Esophagus squamous epithelium (tissue), 4 donors: Measurements from ENCODE around the gene ADAM20.

ENCODE experiments used
- POLR2A ChIP-seq, 4 donors: fragments of 450-650 bp; IDR thresholded peaks; one replicate each; pipeline ENCODE4 v1.6.1; 2017; ENCODE audit warnings: antibody characterized with exemption in 4 of 4, mild to moderate bottlenecking in 4 of 4, moderate library complexity in 3 of 4
- TF ChIP-seq, protein P1 (sequence below), 6 experiments: fragments of 450-650 bp in 4 of 6; fragments of 200-600 bp in 2 of 6; sonication (generic) in 2 of 6; IDR thresholded peaks; one replicate each; pipeline ENCODE4 v1.5.1; 2016 to 2019; ENCODE audit warnings: antibody characterized with exemption in 6 of 6, mild to moderate bottlenecking in 4 of 6, moderate library complexity in 4 of 6

DNA sequence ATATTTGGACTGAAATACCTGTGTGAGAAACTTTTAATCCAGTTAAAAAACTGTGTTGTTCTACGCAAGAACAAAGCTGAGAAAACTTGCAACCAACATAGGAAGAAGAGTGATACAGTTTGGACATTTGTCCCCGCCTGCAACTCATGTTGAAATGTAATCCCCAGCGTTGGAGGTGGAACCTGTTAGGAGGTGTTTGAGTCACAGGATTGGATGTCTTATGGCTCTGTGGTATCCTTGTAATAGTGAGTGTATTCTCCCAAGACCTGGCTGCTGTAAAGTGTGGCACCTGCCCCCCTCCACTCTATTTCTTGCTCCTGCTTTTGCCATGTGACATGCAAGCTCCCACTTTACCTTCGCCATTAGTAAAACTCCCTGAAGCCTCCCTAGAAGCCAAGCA, 28.6 kb upstream of the ADAM20 start:
- TF ChIP-seq, protein P1, sequence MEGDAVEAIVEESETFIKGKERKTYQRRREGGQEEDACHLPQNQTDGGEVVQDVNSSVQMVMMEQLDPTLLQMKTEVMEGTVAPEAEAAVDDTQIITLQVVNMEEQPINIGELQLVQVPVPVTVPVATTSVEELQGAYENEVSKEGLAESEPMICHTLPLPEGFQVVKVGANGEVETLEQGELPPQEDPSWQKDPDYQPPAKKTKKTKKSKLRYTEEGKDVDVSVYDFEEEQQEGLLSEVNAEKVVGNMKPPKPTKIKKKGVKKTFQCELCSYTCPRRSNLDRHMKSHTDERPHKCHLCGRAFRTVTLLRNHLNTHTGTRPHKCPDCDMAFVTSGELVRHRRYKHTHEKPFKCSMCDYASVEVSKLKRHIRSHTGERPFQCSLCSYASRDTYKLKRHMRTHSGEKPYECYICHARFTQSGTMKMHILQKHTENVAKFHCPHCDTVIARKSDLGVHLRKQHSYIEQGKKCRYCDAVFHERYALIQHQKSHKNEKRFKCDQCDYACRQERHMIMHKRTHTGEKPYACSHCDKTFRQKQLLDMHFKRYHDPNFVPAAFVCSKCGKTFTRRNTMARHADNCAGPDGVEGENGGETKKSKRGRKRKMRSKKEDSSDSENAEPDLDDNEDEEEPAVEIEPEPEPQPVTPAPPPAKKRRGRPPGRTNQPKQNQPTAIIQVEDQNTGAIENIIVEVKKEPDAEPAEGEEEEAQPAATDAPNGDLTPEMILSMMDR (IDR thresholded peaks at IDR 0.05): no peak
- TF ChIP-seq POLR2A (IDR thresholded peaks at IDR 0.05): no peak
